HG03066 (cell line): ENCODE data around the gene DHRS7B.
A peak's percentile ranks its signal among the peaks of the same experiment; 100 is the strongest.
"Not testable (repeated sequence)": the region's sequence is repeated elsewhere in the genome, so short reads cannot be mapped to it uniquely, and the experiment has no call there.

ENCODE experiments used
- ATAC-seq: cut with Tn5 transposase; IDR thresholded peaks from one replicate; pipeline ENCODE4 v1.9.1; 2021; ENCODE audit warnings: low read depth; ENCODE audit not compliant: unreplicated experiment

The DHRS7B gene

GRCh38 chr17:21107067-21107650 is 19.6 kb upstream of the DHRS7B start:
- ATAC-seq: not testable (repeated sequence)

DNA sequence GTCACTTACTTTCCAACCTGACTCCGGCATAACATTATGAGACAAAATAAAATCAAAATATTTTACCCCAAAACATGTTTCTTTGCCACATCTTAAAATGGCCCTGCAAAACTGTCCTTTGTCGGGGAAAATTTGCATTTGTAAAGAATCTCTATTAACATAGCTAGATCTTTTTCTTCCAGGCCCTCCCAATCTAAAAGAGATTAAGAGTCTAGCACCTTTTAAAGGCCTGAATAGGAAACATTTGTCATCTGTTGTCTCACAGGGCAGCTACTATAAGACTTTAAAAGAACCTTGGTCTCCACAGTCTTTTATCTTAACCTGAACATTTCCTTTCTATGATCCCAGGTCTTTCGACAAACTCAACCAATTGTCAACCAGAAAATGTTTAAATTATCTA is 18.1 kb upstream of the DHRS7B start:
- no peak for ATAC-seq

GRCh38 chr17:21113049-21113690 is 13.6 kb upstream of the DHRS7B start:
- no peak for ATAC-seq

- ATAC-seq: no peak
Measured at GRCh38 chr17:21113716-21114115, 13.0 kb upstream of the DHRS7B start.

- not testable (repeated sequence) for ATAC-seq
Measured at GRCh38 chr17:21114791-21115190, 12.0 kb upstream of the DHRS7B start.

DNA sequence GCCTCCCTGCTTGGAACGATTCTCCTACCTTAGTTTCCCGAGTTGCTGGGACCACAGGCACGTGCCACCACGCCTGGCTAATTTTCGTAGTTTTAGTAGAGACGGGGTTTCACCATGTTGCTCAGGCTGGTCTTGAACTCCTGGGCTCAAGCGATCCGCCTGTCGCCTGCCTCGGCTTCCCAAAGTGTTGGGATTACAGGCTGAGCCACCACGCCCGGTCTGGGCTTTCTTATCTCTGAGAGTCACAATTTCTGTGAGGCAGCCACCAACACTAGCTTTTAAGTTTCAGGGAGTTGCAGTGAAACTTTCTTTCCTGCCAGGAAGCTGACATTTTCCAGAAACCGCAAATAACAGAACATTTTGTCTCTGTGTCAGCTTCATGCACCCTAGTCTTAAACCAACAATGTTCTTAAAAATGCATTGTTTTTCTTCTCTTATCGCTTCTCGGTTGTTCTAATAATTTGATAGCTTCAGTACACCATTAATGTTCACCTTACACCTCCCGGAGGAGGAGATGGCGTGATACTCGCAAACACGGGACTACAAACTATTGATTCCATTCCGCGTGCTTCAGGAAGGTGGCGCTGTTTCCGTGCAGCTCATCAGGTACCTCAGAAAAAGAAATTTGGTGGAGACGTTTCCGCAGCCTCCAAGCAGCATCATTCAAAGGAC is 7.4 kb upstream of the DHRS7B start:
- ATAC-seq: peak; percentile 54

DNA sequence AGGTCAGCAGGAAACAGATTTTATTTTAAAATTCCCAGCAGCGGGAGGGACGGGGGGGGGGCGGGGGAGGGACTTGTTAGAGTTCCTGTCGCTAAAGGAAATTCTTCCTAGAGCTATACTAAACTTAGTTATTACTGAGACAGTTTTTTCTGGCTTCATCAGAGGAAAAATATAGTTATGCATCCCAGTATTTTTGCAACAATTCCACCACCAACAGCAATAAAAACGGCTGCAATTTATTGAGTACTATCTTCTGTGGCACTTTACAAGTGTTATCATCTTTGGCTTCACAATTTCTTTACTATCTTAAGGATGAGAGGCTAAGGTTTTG is 6.9 kb upstream of the DHRS7B start:
- ATAC-seq: no peak

- no peak for ATAC-seq
Measured at GRCh38 chr17:21124086-21124485, 2.7 kb upstream of the DHRS7B start.

GRCh38 chr17:21124517-21124916 is 2.2 kb upstream of the DHRS7B start:
- not testable (repeated sequence) for ATAC-seq

- ATAC-seq: no peak
Measured at GRCh38 chr17:21125862-21126261, 902 bp upstream of the DHRS7B start.

GRCh38 chr17:21127509-21128077 is 829 bp downstream of the DHRS7B start:
- ATAC-seq: no peak

- no peak for ATAC-seq
Measured at GRCh38 chr17:21129023-21129681, 2.4 kb downstream of the DHRS7B start.

- ATAC-seq: no peak
Measured at GRCh38 chr17:21131137-21131536, 4.4 kb downstream of the DHRS7B start.

GRCh38 chr17:21132428-21132827 is 5.7 kb downstream of the DHRS7B start:
- ATAC-seq: no peak

- no peak for ATAC-seq
Measured at GRCh38 chr17:21134559-21134958, 7.8 kb downstream of the DHRS7B start.

DNA sequence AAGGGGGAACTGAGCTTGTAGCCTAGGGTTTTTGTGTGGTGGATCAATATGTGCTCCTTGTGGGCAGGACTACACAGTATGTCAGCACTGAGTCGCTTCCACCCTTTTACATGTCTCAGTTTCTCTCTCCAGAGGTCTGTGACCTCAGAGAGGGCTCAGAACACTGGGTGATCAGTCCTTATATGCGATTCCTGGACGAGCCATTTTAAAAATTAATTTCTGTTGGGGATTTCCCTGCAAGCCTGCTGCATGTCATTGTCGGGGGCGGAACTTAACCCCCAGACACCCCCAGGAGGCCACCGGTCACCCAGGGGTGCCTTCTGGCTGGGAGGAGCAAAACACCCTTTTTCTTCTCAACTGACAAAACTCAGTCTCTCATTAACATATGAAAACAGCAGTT is 14.1 kb downstream of the DHRS7B start:
- ATAC-seq: no peak

GRCh38 chr17:21141331-21141730 is 14.6 kb downstream of the DHRS7B start:
- no peak for ATAC-seq

DNA sequence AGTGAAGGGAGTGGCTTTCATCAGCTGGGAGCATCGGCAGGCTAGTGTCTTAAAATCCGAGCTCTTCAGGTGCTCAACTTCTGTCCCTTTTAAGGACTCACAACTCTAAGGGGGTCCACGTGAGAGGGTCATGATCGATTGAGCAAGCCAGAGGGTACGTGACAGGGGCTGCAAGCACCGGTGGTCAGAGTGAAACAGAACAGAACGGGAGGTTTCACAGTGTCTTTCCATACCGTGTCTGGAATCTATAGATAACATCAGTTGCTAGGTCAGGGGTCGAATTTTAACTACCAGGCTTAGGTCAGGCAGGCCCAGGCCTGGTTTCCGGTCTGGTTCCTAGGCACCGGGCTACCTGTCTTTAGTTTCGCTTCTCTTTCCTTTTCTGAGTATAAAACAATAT is 15.3 kb downstream of the DHRS7B start:
- not testable (repeated sequence) for ATAC-seq

DNA sequence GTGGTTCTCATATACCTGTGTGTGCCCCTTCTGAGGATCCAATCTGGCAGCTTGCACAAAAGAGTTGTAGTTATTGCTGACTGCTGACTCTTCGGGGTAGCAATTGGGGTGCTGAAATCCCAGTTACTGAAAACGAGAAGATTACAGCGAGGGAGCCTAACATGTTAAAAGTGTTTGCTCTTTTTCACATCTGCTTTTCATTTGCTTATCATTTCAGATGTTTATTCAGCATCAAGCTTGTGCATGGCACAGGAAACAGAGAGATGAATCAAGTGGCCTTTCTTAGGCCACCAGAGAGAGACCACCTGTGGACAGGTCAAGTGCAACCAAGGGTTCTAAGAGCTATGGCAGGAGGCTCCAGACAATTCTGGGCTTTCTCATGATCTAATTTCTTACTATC is 16.9 kb downstream of the DHRS7B start:
- no peak for ATAC-seq

- not testable (repeated sequence) for ATAC-seq
Measured at GRCh38 chr17:21144299-21144698, 17.5 kb downstream of the DHRS7B start.

DNA sequence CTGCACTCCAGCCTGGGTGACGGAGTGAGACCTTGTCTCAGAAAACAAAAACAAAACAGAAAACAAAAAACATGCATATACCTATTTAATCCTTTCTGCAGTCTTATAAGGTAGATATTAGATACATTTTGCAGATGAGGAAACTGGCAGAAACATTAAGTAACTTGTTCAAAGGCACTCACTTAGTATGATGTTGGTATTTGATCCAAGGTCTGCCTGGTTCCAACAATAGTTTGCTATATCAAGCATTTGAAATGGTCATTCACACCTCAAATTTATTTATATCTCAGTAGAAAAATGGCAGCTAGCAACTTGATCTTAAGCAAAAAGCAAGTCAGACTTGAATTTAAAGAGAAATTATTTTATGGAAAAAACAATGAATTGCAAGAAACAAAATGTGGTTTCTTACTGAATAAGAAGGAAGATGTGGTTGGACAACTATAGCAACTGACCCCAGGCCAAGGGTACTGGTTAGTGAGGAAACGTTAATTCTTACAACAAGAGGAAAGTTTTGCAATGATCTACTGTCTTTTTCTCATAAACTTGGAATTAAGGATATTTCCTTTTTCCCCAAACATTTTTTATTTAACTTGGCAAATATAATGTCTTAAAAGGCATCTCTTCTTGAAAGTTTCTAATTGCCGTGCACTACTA is 19.7 kb downstream of the DHRS7B start:
- ATAC-seq: no peak
